Measurements from ENCODE around the gene RCAN3.

RCAN3 gene

DNA sequence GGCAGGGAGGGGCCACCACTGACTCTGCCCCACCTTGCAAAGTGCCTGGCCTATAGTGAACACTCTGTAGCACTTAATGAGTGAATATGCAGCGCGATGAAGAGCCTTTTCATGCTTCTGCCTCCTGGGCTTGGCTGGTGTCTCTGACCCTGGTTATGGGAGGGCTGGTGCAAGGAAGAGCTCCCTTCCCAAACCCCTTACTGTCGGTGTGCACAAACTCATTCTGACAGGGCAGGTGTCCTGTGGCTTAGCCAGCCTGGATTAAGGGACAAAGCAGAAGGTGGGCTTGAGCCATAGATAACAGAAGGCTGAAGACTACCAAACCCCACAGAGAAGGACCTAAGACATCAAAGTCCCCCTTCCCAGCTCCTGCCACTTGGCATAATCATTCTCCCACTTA lies 51.3 kb downstream of the RCAN3 start (continued):
- TF ChIP-seq, protein P1, sequence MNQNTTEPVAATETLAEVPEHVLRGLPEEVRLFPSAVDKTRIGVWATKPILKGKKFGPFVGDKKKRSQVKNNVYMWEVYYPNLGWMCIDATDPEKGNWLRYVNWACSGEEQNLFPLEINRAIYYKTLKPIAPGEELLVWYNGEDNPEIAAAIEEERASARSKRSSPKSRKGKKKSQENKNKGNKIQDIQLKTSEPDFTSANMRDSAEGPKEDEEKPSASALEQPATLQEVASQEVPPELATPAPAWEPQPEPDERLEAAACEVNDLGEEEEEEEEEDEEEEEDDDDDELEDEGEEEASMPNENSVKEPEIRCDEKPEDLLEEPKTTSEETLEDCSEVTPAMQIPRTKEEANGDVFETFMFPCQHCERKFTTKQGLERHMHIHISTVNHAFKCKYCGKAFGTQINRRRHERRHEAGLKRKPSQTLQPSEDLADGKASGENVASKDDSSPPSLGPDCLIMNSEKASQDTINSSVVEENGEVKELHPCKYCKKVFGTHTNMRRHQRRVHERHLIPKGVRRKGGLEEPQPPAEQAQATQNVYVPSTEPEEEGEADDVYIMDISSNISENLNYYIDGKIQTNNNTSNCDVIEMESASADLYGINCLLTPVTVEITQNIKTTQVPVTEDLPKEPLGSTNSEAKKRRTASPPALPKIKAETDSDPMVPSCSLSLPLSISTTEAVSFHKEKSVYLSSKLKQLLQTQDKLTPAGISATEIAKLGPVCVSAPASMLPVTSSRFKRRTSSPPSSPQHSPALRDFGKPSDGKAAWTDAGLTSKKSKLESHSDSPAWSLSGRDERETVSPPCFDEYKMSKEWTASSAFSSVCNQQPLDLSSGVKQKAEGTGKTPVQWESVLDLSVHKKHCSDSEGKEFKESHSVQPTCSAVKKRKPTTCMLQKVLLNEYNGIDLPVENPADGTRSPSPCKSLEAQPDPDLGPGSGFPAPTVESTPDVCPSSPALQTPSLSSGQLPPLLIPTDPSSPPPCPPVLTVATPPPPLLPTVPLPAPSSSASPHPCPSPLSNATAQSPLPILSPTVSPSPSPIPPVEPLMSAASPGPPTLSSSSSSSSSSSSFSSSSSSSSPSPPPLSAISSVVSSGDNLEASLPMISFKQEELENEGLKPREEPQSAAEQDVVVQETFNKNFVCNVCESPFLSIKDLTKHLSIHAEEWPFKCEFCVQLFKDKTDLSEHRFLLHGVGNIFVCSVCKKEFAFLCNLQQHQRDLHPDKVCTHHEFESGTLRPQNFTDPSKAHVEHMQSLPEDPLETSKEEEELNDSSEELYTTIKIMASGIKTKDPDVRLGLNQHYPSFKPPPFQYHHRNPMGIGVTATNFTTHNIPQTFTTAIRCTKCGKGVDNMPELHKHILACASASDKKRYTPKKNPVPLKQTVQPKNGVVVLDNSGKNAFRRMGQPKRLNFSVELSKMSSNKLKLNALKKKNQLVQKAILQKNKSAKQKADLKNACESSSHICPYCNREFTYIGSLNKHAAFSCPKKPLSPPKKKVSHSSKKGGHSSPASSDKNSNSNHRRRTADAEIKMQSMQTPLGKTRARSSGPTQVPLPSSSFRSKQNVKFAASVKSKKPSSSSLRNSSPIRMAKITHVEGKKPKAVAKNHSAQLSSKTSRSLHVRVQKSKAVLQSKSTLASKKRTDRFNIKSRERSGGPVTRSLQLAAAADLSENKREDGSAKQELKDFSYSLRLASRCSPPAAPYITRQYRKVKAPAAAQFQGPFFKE (tag by site-specific recombination; IDR thresholded peaks at IDR 0.05; ENCODE audit: borderline replicate concordance): no peak
- TF ChIP-seq ZBTB8A (tag by site-specific recombination; IDR thresholded peaks at IDR 0.05) (no peak), ZNF701 (tag by site-specific recombination; IDR thresholded peaks at IDR 0.05) (no peak)

DNA sequence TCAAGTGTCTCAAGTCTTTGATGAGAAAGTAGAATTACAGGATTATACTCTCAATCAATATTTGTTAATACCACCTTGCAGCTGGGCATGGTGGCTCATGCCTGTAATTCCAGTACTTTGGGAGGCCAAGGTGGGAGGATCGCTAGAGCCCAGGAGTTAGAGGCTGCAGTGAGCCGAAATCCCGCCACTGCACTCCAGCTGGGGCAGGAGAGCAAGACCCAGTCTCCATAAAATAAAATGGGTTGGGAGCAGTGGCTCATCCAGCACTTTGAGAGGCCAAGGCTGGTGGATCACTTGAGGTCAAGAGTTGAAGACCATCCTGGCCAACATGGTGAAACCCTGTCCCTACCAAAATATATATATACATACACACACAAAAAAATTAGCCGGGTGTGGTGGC lies 52.1 kb downstream of the RCAN3 start:
- CTCF ChIA-PET: interaction anchor here (1.1 to 1.3 kb wide), 4 partner anchors 13 to 38 kb away, joined by 3 to 16 read pairs (median 6); no protein-coding TSS in a partner anchor
- POLR2A ChIA-PET: interaction anchor here (0.6 kb wide), 1 partner anchor 22 kb away, joined by 6 read pairs; no protein-coding TSS in a partner anchor
- Histone ChIP-seq H3K27ac (ENCODE audit: extremely low read depth, low read depth, low read length) (no peak overlapping the region), H3K4me1 (ENCODE audit: control insufficient read depth, insufficient read depth, low read length) (peaks cover 6% of the 10 kb centered on the region), H3K4me3 (ENCODE audit: low read depth, low read length) (no peak overlapping the region), H3K36me3 (ENCODE audit: control insufficient read depth in 2 of 2, insufficient read depth in 1 of 2, low read length in 2 of 2) (no peaks in the 10 kb centered on the region), H3K9me3 (ENCODE audit: control insufficient read depth, insufficient read depth, low read depth, low read length) (no peaks in the 10 kb centered on the region)
- TF ChIP-seq ZNF426 (tag by site-specific recombination; IDR thresholded peaks at IDR 0.05) (no peak), ZNF121 (tag by site-specific recombination; IDR thresholded peaks at IDR 0.05) (peak; percentile 74)

DNA sequence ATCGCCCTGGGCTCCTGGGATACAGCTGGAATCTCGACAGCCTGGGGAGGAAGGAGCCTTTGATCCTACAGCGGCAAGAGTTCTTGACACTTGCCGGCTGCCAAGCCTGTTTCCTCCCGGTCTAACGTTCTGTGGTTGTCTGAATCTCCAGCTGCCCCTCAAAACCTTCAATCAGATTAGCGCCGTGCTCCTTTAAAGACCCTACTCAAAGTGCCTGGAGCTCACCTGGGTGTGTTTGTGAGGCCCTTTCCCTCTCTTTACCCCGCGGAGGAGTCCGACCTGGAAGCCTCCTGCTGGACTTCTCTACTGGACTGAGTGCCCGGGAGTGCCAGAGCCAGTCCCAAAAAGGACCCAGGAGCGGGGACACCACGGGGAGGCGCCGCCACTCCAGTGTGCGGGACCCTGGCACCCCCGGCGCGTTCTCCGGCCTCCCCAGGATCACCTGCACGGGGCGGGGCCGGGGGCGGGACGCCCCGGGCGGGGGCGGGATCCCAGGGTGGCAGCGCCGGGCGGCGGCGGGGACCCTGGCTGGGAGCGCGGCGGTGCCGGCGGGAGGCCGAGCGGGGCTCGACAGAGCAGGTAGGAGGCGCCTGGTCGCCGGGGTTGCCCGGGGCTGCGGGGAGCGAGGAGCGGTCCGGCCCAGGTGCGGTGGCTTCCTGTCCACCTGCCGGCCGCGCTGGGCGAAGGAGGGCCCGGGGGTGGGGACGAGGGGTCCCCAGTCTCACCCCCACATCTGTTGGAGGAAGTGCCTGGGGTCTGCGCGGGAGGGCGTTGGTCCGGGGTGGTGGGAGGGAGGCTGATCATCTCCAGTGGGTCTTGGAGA lies 53.2 kb downstream of the RCAN3 start, which contains the start of gene NCMAP:
NCMAP (plus strand) TSS at position 497 of the 823 bp plus-strand sequence. CDS start 39,344 bp downstream, outside the sequence.
- POLR2A ChIA-PET: no interaction called here
- TF ChIP-seq ZIC2 (tag by site-specific recombination; IDR thresholded peaks at IDR 0.05): 0 out of 2 replicates have a peak, but pooled peaks have one; percentile 16
- TF ChIP-seq, protein P2, sequence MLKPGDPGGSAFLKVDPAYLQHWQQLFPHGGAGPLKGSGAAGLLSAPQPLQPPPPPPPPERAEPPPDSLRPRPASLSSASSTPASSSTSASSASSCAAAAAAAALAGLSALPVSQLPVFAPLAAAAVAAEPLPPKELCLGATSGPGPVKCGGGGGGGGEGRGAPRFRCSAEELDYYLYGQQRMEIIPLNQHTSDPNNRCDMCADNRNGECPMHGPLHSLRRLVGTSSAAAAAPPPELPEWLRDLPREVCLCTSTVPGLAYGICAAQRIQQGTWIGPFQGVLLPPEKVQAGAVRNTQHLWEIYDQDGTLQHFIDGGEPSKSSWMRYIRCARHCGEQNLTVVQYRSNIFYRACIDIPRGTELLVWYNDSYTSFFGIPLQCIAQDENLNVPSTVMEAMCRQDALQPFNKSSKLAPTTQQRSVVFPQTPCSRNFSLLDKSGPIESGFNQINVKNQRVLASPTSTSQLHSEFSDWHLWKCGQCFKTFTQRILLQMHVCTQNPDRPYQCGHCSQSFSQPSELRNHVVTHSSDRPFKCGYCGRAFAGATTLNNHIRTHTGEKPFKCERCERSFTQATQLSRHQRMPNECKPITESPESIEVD (tag by site-specific recombination; IDR thresholded peaks at IDR 0.05): no peak
- no peak for TF ChIP-seq BCL11A (tag by site-specific recombination; IDR thresholded peaks at IDR 0.05; ENCODE audit: low read depth)
- TF ChIP-seq, protein P3, sequence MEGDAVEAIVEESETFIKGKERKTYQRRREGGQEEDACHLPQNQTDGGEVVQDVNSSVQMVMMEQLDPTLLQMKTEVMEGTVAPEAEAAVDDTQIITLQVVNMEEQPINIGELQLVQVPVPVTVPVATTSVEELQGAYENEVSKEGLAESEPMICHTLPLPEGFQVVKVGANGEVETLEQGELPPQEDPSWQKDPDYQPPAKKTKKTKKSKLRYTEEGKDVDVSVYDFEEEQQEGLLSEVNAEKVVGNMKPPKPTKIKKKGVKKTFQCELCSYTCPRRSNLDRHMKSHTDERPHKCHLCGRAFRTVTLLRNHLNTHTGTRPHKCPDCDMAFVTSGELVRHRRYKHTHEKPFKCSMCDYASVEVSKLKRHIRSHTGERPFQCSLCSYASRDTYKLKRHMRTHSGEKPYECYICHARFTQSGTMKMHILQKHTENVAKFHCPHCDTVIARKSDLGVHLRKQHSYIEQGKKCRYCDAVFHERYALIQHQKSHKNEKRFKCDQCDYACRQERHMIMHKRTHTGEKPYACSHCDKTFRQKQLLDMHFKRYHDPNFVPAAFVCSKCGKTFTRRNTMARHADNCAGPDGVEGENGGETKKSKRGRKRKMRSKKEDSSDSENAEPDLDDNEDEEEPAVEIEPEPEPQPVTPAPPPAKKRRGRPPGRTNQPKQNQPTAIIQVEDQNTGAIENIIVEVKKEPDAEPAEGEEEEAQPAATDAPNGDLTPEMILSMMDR (tag by site-specific recombination; IDR thresholded peaks at IDR 0.05): no peak
- peak; percentile 61 for TF ChIP-seq ZNF335 (tag by site-specific recombination; conservative IDR thresholded peaks at IDR 0.05)
- no peak for TF ChIP-seq ZNF16 (tag by site-specific recombination; IDR thresholded peaks at IDR 0.05; ENCODE audit: low read depth)
- Histone ChIP-seq H3K4me3 (ENCODE audit: low read depth, low read length) (peak within 1 kb of the TSS; percentile 17), H3K27ac (ENCODE audit: extremely low read depth, low read depth, low read length) (no peak within 1 kb of the TSS), H3K4me1 (ENCODE audit: control insufficient read depth, insufficient read depth, low read length) (peaks cover 6% of the 10 kb centered on the region), H3K9me3 (ENCODE audit: control insufficient read depth, insufficient read depth, low read depth, low read length) (no peaks in the 10 kb centered on the region), H3K36me3 (ENCODE audit: control insufficient read depth in 2 of 2, insufficient read depth in 1 of 2, low read length in 2 of 2) (no peaks in the 10 kb centered on the region)
- CTCF ChIA-PET: interaction anchor here (1.1 to 1.3 kb wide), 3 partner anchors 14 to 37 kb away, joined by 4 to 16 read pairs (median 7); no protein-coding TSS in a partner anchor

Data from HEK293 (cell line).